ENCODE measurements around the gene NUP210L. TPM values are rescaled to one million over a fixed set of nuclear protein-coding genes. Genes with fewer than 3 reads are reported as not detected.
"Not testable (repeated sequence)": the region's sequence is repeated elsewhere in the genome, so short reads cannot be mapped to it uniquely, and the experiment has no call there.

The NUP210L gene
- polyA plus RNA-seq, 1 experiment, result not detected

GRCh38 chr1:154006136-154006535 lies 148.7 kb downstream of the NUP210L start:
- no peak for DNase-seq (ENCODE audit: low read depth)
- H3K4me3 ChIP-seq (ENCODE audit: low read depth, low read length), result no peak overlapping the region
- TF ChIP-seq, protein P1, sequence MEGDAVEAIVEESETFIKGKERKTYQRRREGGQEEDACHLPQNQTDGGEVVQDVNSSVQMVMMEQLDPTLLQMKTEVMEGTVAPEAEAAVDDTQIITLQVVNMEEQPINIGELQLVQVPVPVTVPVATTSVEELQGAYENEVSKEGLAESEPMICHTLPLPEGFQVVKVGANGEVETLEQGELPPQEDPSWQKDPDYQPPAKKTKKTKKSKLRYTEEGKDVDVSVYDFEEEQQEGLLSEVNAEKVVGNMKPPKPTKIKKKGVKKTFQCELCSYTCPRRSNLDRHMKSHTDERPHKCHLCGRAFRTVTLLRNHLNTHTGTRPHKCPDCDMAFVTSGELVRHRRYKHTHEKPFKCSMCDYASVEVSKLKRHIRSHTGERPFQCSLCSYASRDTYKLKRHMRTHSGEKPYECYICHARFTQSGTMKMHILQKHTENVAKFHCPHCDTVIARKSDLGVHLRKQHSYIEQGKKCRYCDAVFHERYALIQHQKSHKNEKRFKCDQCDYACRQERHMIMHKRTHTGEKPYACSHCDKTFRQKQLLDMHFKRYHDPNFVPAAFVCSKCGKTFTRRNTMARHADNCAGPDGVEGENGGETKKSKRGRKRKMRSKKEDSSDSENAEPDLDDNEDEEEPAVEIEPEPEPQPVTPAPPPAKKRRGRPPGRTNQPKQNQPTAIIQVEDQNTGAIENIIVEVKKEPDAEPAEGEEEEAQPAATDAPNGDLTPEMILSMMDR (IDR thresholded peaks at IDR 0.05; ENCODE audit: insufficient read depth, low read depth, low read length), result no peak
- POLR2A ChIA-PET, result no interaction called here
- CTCF ChIA-PET, result no interaction called here
- H3K27me3 ChIP-seq (ENCODE audit: control insufficient read depth, insufficient read depth, low read length), result no peaks in the 10 kb centered on the region
- H3K36me3 ChIP-seq (ENCODE audit: control insufficient read depth, insufficient read depth, low read length), result no peaks in the 10 kb centered on the region

GRCh38 chr1:154000420-154000819 lies 154.5 kb downstream of the NUP210L start:
- no peak for DNase-seq (ENCODE audit: low read depth)
- Histone ChIP-seq H3K27me3 (ENCODE audit: control insufficient read depth, insufficient read depth, low read length) (no peaks in the 10 kb centered on the region), H3K4me3 (ENCODE audit: low read depth, low read length) (no peak overlapping the region), H3K36me3 (ENCODE audit: control insufficient read depth, insufficient read depth, low read length) (no peaks in the 10 kb centered on the region)
- CTCF ChIA-PET, result interaction anchor here (0.9 kb wide), 1 partner anchor 203 kb away, joined by 3 read pairs; no protein-coding TSS in a partner anchor
- TF ChIP-seq, protein P1 (IDR thresholded peaks at IDR 0.05; ENCODE audit: insufficient read depth, low read depth, low read length), result no peak
- POLR2A ChIA-PET, result interaction anchor here (1.8 kb wide), 1 partner anchor 10 kb away, joined by 7 read pairs; the partner anchor contains the start of gene RPS27

- H3K36me3 ChIP-seq (ENCODE audit: control insufficient read depth, insufficient read depth, low read length); POLR2A ChIA-PET; H3K4me3 ChIP-seq (ENCODE audit: low read depth, low read length); CTCF ChIA-PET; DNase-seq (ENCODE audit: low read depth); H3K27me3 ChIP-seq (ENCODE audit: control insufficient read depth, insufficient read depth, low read length): not testable (repeated sequence)
Measured at GRCh38 chr1:153996882-153997281, 158.0 kb downstream of the NUP210L start.

GRCh38 chr1:153995640-153996039 lies 159.2 kb downstream of the NUP210L start:
- Histone ChIP-seq H3K36me3 (ENCODE audit: control insufficient read depth, insufficient read depth, low read length) (no peaks in the 10 kb centered on the region), H3K27me3 (ENCODE audit: control insufficient read depth, insufficient read depth, low read length) (no peaks in the 10 kb centered on the region), H3K4me3 (ENCODE audit: low read depth, low read length) (no peak overlapping the region)
- TF ChIP-seq, protein P1 (IDR thresholded peaks at IDR 0.05; ENCODE audit: insufficient read depth, low read depth, low read length), result no peak
- POLR2A ChIA-PET, result interaction anchor here (1.1 kb wide), 1 partner anchor 9 kb away, joined by 3 read pairs; the partner anchor contains the start of gene RAB13
- DNase-seq (ENCODE audit: low read depth), result no peak
- CTCF ChIA-PET, result no interaction called here

- no peak for DNase-seq (ENCODE audit: low read depth)
- no peaks in the 10 kb centered on the region for H3K36me3 ChIP-seq (ENCODE audit: control insufficient read depth, insufficient read depth, low read length)
- H3K27me3 ChIP-seq (ENCODE audit: control insufficient read depth, insufficient read depth, low read length), result no peaks in the 10 kb centered on the region
- ChIA-PET CTCF (no interaction called here), POLR2A (interaction anchor here (1.1 kb wide), 1 partner anchor 9 kb away, joined by 3 read pairs; the partner anchor contains the start of gene RAB13)
- H3K4me3 ChIP-seq (ENCODE audit: low read depth, low read length), result no peak overlapping the region
- TF ChIP-seq, protein P1 (IDR thresholded peaks at IDR 0.05; ENCODE audit: insufficient read depth, low read depth, low read length), result no peak
Measured at GRCh38 chr1:153995202-153995601, 159.7 kb downstream of the NUP210L start.

GRCh38 chr1:153991806-153992205 lies 163.1 kb downstream of the NUP210L start:
- ChIA-PET POLR2A (no interaction called here), CTCF (interaction anchor here (1.2 kb wide), 1 partner anchor 45 kb away, joined by 3 read pairs; the partner anchor contains the start of gene DENND4B)
- no peaks in the 10 kb centered on the region for H3K27me3 ChIP-seq (ENCODE audit: control insufficient read depth, insufficient read depth, low read length)
- no peak for DNase-seq (ENCODE audit: low read depth)
- H3K36me3 ChIP-seq (ENCODE audit: control insufficient read depth, insufficient read depth, low read length), result no peaks in the 10 kb centered on the region
- TF ChIP-seq, protein P1 (IDR thresholded peaks at IDR 0.05; ENCODE audit: insufficient read depth, low read depth, low read length), result no peak
- H3K4me3 ChIP-seq (ENCODE audit: low read depth, low read length), result peak overlapping the region; percentile 71
